ENCODE measurements around the gene CD59. TPM values are rescaled to one million over a fixed set of nuclear protein-coding genes. Genes with fewer than 3 reads are reported as not detected.

Gene CD59
- total RNA-seq, 1 donor from 2014 or later, result 880 TPM

DNA sequence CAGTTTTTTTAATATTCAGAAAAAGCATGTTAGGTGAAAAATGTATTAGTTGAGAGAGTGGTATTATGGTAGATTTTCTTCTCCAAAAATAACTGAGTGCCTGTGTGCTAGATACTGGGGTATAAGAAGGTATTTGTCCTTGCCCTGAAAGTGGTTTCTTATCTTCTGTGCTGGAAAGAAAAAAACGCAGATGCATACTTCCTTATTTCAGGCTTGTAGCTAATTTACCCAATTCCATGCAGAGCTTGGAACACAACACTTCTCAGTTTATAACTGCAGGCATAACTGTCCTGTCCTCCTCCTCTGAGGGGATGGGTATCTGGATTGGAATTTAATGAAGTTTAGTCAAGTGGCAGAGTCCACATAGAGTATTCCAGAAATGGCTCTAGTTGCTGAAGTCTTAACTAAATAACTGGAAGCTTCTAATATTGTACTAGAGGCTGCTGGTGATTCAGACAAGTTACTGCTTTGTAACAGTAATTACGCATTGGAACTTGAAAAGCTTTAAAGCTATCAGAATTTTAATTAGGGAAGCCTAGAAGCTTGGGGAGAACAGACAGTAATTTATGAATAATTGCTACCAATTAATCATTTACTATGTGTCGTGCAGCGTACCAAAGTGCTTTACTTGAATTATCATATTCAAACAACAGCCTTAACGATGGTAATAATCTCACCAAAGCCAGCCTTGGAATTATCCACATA, 22.9 kb downstream of the CD59 start:
- no peak for DNase-seq (ENCODE audit: low spot score)

DNA sequence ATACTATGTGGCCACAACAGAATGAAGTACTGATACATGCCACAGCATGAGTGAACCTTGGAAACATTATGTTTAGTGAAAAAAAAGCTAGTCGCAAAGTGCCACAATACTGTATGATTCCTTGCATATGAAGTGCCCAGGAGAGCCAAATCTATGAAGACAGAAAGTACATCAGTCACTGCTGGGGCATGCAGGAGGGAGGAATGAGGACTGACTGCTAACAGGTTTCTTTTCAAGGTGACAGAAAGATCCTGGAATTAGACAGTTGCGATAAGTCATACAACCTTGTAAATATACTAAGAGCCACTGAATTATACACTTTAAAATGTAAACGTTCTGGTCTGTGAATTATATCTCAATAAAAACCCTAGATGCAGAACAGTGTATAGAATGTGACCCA, 23.8 kb downstream of the CD59 start:
- no peak for DNase-seq (ENCODE audit: low spot score)

DNA sequence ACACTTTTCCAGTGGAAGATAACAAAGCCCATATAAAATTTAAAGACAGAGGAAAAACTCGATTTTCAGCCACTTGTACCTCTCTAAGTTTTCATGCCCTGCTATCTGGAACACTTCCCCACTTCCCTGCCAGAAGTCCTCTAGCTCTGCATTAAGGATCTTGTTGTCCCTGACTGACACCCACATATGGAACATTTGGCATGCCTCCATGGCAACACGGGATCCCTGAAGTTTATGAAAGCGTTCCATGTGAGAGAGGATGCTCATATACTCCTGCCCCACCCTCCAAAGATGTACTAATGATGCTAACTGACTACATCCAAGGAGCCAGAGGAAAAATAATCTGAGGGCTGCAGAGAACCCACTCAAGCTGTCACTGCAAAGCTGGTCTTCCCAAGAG, 26.8 kb downstream of the CD59 start:
- no peak for DNase-seq (ENCODE audit: low spot score)

DNA sequence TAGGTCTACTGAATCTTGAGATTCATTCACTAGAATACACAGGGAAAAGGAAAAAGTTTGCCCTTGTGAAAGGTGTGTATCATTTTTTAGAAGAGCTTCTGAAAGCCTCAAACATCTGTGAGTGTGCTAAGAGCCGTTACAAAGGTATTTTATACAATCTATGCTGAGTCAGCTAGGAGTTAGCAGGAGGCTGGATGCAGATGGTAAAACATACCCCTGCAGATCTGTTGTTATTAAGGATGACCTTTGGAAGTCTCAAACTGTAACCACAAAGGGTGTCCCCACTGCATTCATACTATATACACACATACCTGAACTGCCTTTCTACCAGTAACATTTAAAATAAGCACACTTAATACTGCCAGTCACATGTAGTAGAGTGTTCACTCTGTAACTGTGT, 27.2 kb downstream of the CD59 start:
- DNase-seq (ENCODE audit: low spot score), result no peak

DNA sequence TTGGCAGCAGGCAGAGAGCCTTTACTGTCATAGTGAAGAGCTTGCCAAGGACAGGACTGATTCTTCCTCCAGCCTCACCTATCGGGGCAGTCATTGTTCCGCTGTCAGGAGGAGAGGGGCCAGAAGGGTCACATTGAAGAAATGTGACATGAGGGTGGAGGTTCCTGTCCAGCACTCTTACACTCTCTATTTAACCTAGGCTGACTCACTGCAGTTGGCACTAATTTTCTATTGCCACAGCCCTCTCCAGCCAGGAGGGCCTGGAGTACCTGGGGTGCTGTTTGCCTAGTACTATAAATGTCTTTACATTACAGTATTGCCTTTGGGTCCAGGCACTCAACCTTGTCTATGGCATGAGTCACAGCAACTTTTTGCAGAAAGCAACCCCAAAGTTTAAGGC, 28.4 kb downstream of the CD59 start:
- peak; percentile 67 for DNase-seq (ENCODE audit: low spot score)

DNA sequence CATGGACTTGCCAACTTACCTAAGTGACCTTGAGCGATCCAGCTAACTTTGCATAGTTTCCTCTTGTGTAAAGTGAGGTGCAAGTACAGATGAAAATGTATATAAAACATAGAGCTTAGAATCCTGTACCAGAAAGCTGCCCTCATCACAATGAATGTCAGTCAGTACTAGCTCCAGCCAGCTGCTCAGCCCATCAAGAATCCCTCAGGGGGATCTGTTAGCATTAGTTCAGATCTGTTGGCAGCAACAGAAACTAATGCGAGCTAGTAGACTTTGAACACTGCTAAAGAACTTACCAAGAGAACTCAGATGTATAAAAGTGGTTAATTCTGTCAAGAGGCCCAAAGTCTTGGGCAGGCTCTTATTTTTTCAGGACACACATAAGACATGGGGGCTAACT, 29.3 kb downstream of the CD59 start:
- no peak for DNase-seq (ENCODE audit: low spot score)

DNA sequence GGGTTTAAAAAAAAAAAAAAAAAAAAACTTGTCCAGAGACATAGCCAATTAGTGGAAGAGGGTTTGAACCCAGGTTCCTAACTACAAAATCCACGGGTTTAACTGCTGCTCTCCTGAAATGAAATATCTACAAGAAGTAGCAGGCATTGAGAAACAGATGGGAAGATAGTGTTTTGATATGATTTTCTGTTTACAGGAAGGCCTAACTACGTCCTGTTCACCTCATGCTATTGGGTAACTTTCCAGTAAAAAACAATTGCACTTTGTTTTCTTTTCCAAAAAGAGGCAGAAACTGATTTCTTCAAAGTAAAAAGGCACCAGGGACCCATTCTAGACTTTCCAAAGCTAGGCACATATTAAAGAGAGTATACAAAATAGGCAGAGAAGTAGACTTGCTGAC, 29.7 kb downstream of the CD59 start:
- no peak for DNase-seq (ENCODE audit: low spot score)

DNA sequence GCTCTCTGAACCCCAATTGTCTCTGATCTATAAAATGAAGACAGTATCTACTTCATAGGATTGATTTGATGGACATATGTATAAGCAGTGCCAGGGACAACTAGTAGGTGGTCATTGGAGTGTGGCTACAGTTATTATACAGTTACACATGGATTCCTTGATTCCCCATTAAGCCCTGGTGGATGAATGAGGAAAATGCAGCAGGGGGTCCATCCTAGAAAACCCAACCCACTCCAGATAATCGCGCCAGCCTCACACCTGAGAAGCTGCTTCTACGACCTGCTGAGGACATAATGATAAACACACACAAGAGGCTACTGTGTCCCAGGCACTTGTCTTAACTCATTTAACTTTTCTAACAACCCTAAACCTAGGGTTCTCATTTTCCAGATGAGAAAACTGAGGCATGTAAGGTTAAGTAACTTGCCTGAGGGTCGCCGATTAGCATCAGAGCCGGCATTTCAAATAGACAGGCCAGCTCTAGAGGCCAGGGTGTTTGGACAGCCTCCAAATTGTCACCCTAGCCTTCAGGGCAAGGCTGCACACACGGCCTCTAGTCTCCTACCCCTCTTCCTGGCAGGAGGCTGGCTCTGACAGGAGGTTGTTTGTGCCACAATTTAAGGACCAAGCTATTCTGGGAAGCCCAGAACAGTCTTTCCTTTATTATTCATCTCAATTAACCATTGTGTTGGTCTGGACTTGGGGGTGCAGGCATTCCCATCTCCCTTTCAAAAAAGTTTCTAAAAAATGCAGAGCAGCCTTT, 31.8 kb downstream of the CD59 start:
- no peak for DNase-seq (ENCODE audit: low spot score)

DNA sequence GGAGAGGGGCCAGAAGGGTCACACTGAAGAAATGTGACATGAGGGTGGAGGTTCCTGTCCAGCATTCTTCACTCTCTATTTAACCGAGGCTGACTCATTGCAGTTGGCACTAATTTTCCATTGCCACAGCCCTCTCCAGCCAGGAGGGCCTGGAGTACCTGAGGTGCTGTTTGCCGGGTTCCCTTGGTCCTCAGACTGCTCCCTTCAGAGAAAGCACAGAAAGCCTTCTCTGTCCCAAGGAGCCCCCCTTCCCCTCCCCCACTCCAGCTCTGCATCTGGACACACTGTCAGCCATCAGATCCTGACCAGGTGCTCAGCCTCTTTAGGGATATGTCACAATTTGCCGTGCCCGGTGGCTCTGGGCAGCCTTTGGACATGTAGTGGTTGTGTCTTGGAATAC, 32.4 kb downstream of the CD59 start:
- peak; percentile 79 for DNase-seq (ENCODE audit: low spot score)

DNA sequence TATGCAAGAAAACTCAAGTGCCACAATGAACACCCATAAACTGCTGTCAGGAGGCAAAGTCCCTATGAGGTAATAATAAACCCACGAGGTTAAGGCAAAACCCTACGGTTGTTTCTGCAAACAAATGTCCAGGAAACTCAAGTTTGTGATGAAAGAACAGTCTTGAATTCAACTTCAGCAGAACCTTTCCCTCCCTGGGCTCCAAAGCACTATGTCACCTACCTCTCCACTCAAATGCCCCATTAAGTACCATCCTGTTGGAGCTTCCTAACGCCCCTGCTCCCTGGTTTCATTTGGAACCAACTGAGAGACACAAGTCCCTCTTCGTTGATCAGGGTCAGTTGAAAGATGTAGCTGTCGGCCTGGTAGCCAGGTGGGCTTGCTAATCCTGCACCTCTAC, 33.0 kb downstream of the CD59 start:
- DNase-seq (ENCODE audit: low spot score), result no peak

DNA sequence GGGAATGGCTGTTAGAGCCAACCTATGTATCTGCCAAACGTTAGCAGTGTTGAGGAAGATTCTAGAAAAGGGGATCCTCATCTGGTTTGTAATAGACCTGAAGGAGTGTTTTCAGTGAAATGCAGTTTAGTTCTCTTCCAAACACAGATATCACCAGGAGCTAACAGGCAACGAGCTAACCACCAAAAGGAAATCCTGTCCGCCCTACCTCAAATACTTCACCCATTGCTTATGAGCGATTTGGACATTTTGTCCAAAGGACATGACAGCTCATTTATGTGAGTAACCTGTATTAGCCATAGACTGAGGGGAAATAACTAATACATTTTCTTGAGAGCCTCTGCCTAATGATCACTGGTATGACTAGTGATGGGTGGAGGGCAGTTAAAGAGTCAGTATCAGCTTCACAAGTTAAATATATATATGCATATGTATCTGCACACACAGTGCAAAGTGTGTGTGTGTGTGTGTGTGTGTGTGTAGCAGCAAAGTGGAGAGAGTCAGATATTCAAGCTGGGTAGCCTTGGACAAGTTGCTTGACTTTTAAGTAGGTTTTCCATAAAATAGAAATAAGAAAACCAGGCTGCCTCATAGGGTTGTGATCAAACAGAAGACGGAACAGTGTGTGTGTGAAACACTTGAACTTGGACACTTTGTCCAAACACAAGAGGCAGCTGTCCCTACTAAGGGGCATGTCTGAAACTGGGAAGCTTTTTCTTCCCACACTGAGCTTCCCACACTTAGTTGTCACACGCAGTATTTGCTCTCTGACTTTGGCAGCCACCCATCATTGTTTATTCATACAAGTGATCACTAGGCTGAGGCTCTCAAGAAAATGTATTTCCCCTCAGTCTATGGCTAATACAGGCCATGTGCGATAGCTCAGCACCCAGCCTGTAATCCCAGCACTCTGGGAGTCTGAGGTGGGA, 34.7 kb downstream of the CD59 start:
- DNase-seq (ENCODE audit: low spot score), result peak; percentile 73

DNA sequence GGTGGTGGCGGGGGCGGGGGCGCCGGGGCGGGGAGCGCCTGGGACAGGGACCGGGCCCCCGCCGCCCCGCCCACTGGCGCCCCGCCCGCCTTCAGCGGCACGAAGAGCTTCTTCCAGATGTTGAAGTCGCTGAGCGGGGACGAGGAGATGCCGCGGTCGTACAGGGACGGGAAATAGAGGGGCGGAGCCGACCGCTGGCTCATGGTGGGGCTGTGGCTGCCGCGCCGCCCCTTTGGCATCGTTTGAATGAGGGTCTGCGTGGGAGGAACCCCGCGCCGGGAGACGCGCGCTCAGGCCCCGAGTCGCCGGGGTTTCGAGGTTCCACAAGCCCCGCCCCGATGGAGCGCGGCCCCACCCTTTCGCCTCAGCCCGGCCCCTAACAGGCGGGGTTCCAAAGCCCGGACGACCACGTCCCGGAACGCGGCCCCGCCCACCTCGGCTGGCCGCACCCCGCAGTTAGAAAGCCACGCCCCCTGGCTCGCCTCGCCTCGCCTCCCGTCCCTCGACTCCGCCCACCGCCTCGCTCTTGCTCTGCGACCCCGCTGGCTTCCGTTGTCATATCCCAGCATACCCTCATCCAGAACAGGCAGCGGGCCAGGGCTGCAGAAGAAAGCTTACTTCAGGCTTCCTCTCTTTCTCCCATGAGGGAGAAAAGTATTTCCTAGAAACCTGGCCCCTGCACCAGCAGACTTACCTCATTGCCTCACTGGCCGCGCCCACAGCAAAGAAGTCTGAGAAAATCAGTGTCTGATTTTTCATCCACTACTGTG, 35.5 kb downstream of the CD59 start, which contains the start of gene C11orf91:
Gene C11orf91 (minus strand): TSS at position 325 of the 770 bp plus-strand sequence. CDS start 86 bp downstream, at position 239.
- peak; percentile 97 for DNase-seq (ENCODE audit: low spot score)

DNA sequence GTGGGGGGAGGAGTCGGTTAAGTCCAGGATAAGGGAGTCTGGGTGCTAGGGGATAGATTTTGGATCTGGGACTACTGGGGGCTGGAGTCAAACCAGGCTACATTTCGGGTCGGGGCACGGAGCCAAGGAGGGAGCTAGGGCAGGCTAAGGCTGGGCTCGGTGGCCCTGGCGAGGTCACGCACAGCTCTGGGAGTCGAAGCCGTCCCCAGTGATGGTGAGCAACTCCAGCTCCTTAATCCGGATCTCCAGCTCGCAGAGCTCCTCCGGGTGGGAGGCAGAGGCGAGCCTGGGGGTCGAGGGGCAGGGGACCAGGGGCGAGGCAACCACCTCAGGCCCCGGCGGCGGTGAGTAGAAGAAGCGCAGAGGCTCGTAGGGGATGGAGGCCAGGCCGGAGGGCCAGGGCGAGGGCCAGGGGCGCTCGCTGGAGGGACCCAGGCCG, 36.1 kb downstream of the CD59 start:
- no peak for DNase-seq (ENCODE audit: low spot score)

DNA sequence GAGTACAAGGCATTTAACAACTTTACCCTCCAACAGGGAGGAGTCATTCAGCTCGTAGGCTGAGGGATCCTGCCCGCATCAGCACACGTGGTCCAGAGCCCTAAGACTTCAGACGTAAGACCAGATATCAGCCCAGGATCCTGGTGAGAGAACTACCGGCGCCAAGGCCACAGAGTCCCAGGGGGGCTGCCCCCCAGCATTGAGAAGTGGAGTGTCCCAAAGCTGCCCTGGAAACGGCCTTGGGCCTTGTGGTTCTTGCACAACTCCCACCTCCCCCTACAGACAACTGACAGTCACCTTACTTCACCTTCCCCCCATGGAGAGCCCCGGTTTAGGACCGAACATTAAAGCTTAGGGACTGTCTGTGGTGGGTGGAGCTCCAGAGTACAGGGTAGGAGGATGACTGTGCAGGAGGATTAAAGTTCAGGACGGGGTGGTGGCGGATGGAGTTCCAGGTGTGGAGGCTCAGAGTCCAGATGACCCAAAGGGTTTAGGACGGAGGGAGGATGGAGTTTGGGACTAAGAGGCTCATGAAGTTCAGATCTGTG, 36.6 kb downstream of the CD59 start:
- peak; percentile 46 for DNase-seq (ENCODE audit: low spot score)

DNA sequence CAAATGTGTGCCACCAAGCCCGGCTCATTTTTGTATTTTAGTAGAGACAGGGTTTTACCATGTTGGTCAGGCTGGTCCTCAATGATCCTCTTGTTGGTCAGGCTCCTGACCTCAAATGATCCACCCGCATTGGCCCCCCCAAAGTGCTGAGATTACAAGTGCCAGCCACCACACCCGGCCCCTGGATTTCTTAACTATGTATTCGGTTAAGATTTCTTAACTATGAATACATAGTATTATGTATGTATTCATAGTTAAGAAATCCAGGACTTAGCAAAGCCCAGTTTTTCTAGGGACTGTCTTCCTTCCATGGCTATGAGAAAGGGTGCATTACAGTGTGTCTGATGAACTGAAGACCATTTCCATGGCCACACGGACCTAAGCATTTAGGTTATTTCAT, 37.3 kb downstream of the CD59 start:
- no peak for DNase-seq (ENCODE audit: low spot score)

DNA sequence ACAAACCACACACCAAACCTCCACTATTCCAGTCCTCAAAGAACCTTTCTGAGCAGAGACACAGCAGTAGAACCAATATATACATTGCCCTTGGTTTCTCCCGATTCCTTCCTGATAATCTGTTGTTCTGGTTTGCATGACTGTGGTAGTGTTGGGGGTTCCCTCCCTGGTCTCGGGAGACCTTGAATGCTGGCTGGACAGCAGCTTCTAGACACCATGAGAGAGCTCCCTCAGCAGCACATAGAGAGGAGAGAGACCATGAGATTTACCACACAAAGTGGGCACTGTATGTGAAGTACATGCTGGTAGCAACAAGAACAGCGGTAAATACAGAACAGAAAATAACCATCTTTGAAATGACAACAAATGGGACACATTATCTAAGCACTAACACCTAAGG, 38.2 kb downstream of the CD59 start:
- DNase-seq (ENCODE audit: low spot score), result no peak

DNA sequence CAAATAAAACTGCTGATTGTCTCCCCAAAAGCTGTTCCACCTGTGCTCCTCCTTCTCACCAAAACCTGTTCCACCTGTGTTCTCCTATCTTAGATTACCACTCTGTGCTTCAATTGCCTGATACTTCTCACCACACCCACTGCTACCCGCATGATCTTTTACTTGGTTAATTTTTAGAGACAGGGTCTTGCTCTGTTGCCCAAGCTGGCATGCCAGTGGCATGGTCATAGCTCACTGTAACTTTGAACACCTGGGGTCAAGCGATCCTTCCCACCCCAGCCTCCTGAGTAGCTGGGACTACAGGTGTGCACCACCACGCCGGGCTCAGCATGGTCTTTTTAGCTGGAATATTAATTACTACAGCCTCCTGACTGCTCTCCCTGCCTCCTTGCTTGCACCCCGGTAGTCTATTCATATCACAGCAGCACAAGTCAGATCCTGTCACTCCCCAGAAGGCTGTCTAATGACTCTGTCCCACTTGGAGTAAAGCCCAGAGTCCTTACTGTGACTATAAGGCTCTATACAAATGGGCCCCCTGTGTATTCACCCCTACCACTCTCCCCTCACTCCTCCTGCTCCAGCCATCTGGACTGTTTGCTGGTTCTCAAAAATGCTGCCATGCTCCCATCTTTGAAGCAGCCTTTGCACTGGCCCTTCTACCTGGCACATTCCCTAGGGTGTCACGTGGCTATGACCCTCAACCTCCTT, 39.1 kb downstream of the CD59 start:
- no peak for DNase-seq (ENCODE audit: low spot score)

DNA sequence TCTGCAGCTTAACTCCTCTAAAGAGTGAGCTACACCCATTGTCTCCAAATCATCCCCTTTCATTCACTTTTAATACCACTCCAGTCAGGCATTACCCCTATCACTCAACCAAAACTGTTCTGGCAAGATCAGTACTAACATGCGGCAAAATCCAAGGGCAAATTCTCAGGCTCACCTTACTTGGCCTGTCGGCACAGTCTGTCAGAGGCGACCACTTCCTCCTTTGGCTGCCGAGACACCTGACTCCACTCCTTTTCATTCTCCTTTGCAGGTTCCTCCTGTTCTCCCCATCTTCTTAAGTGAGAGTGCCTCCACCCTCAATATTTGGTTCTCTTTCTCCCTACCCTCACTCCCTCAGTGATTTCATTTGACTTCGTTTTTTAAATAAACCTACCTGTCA, 39.8 kb downstream of the CD59 start:
- no peak for DNase-seq (ENCODE audit: low spot score)

DNA sequence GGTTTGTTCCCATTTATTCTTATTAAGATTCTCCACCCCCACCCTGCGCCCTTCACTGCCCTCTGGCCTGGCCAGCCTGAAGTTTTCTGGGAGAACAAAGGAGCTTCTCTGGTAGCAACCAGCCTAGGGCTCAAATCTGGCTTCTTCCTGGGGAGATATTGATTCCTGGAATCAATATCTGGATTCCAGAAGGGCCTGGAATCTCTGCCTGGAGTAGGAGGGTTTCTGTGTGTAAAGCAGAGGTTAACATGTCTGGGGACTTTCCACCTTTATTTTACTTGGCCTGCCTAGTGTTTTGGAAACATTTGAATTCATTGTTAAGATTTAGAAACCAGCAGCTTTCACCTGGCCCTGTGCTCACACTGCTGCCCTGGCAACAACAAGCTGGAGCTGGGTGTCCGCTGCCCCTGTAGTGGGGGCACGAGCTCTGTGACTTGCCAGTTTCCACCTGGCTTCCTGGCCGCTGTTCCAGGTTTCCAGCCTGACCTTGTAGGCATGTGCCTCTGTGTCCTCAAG, 41.1 kb downstream of the CD59 start:
- peak; percentile 69 for DNase-seq (ENCODE audit: low spot score)

DNA sequence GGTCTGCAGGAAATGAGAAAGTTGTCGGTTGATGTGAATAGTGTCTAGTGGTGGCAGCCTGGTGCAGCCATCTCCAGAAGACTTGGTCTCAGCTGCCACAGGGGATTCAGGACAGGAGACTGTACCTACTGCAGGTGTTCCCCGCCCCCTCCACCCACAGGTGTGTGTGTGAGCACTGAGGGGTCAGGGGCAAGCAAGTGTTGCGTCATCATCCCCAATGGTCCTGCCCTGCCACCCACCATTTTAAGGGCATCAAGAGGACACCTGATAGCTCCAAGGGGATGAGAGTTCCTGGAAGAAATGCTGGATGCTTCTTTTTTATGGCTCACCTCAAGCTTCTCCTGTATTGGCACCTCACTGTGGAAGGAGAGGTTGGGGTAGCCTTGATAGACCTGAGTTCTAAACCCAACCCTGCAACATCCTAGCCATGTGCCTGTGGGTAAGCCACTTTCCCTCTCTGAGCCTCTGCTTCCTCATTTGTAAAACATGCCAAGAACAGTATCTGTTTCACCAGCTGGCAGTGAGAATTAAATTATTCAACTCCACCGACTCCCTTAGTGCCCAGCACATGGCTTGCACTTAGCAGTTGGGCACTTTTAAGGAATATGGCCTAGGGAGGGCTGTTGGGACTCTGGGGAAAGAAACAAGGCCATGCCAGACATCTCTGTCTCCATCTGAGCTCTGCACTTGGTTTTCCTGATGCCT, 41.7 kb downstream of the CD59 start:
- no peak for DNase-seq (ENCODE audit: low spot score)
